ENCODE results near the gene CRP.
"Not testable (repeated sequence)": the region's sequence is repeated elsewhere in the genome, so short reads cannot be mapped to it uniquely, and the experiment has no call there.

CRP gene

GRCh38 chr1:159699653-159700052, 14.7 kb downstream of the CRP start:
- no peak for DNase-seq (ENCODE audit: low spot score)

- DNase-seq (ENCODE audit: low spot score) = no peak
These were observed 15.1 kb downstream of the CRP start for GRCh38 chr1:159699246-159699645.

GRCh38 chr1:159687511-159687910, 26.9 kb downstream of the CRP start:
- DNase-seq (ENCODE audit: low spot score) = no peak

GRCh38 chr1:159686599-159687299, 27.6 kb downstream of the CRP start:
- DNase-seq (ENCODE audit: low spot score) = no peak

- DNase-seq (ENCODE audit: low spot score) = no peak
These were observed 35.5 kb downstream of the CRP start for GRCh38 chr1:159678939-159679338.

GRCh38 chr1:159675046-159675445, 39.3 kb downstream of the CRP start:
- DNase-seq (ENCODE audit: low spot score) = no peak

GRCh38 chr1:159672390-159672789, 42.0 kb downstream of the CRP start:
- not testable (repeated sequence) for DNase-seq (ENCODE audit: low spot score)

- DNase-seq (ENCODE audit: low spot score) = no peak
These were observed 45.1 kb downstream of the CRP start for GRCh38 chr1:159669338-159669737.

- no peak for DNase-seq (ENCODE audit: low spot score)
These were observed 45.6 kb downstream of the CRP start for GRCh38 chr1:159668739-159669138.

GRCh38 chr1:159664247-159664646, 50.1 kb downstream of the CRP start:
- no peak for DNase-seq (ENCODE audit: low spot score)

GRCh38 chr1:159663552-159663951, 50.8 kb downstream of the CRP start:
- DNase-seq (ENCODE audit: low spot score) = no peak
